Measurements from ENCODE around the gene COQ8B. TPM values are rescaled to one million over a fixed set of nuclear protein-coding genes. Genes with fewer than 3 reads are reported as not detected.

The COQ8B gene
- total RNA-seq, 2 experiments from 2014 or later: 23.2 to 24.0 TPM

GRCh38 chr19:40688309-40688708, 28.4 kb downstream of the COQ8B start:
- Mint-ChIP-seq H3K4me1 (ENCODE audit: low read depth) (peaks cover 2% of the 10 kb centered on the region), H3K27ac (no peak overlapping the region), H3K27me3 (no peaks in the 10 kb centered on the region), H3K4me3 (no peak overlapping the region), H3K36me3 (ENCODE audit: low read depth) (peaks cover 9% of the 10 kb centered on the region), H3K9me3 (no peaks in the 10 kb centered on the region)
- POLR2A ChIA-PET: no interaction called here
- no peak for ATAC-seq
- intact Hi-C loops (cut with micrococcal nuclease): no loop called here
- DNase-seq: no peak
- CTCF ChIA-PET: interaction anchor here (1.0 to 2.1 kb wide), 2 partner anchors 53 to 456 kb away, joined by 3 to 7 read pairs; no protein-coding TSS in a partner anchor
- TF ChIP-seq CTCF (IDR thresholded peaks at IDR 0.05): no peak

- CTCF ChIA-PET: interaction anchor here (1.0 to 2.1 kb wide), 2 partner anchors 53 to 457 kb away, joined by 3 to 7 read pairs; no protein-coding TSS in a partner anchor
- ATAC-seq: no peak
- Mint-ChIP-seq H3K27me3 (no peaks in the 10 kb centered on the region), H3K36me3 (ENCODE audit: low read depth) (peaks cover 11% of the 10 kb centered on the region), H3K9me3 (no peaks in the 10 kb centered on the region), H3K4me1 (ENCODE audit: low read depth) (peaks cover 2% of the 10 kb centered on the region), H3K27ac (no peak overlapping the region), H3K4me3 (no peak overlapping the region)
- DNase-seq: no peak
- intact Hi-C loops (cut with micrococcal nuclease): no loop called here
- POLR2A ChIA-PET: no interaction called here
- TF ChIP-seq CTCF (IDR thresholded peaks at IDR 0.05): no peak
These were observed 29.1 kb downstream of the COQ8B start for GRCh38 chr19:40687525-40688016.

GRCh38 chr19:40686882-40687524, 29.7 kb downstream of the COQ8B start:
- Mint-ChIP-seq H3K27ac (no peak overlapping the region), H3K36me3 (ENCODE audit: low read depth) (peaks cover 11% of the 10 kb centered on the region), H3K9me3 (no peaks in the 10 kb centered on the region), H3K4me1 (ENCODE audit: low read depth) (no peaks in the 10 kb centered on the region), H3K4me3 (no peak overlapping the region), H3K27me3 (no peaks in the 10 kb centered on the region)
- intact Hi-C loops (cut with micrococcal nuclease): no loop called here
- ChIA-PET CTCF (interaction anchor here (2.1 kb wide), 1 partner anchor 52 kb away, joined by 7 read pairs; no protein-coding TSS in a partner anchor), POLR2A (interaction anchor here (0.5 kb wide), 1 partner anchor 54 kb away, joined by 3 read pairs; no protein-coding TSS in a partner anchor)
- DNase-seq (no peak), ATAC-seq (no peak)
- no peak for TF ChIP-seq CTCF (IDR thresholded peaks at IDR 0.05)

- no peaks in the 10 kb centered on the region for H3K4me1 Mint-ChIP-seq (ENCODE audit: low read depth)
- no peak overlapping the region for H3K4me3 Mint-ChIP-seq
- no peak for DNase-seq
- peaks cover 18% of the 10 kb centered on the region for H3K36me3 Mint-ChIP-seq (ENCODE audit: low read depth)
- intact Hi-C loops (cut with micrococcal nuclease): no loop called here
- TF ChIP-seq CTCF (IDR thresholded peaks at IDR 0.05): no peak
- no peak overlapping the region for H3K27ac Mint-ChIP-seq
- ChIA-PET CTCF (no interaction called here), POLR2A (interaction anchor here (1.0 kb wide), 1 partner anchor 32 kb away, joined by 3 read pairs; the partner anchor contains the start of gene ITPKC)
- no peaks in the 10 kb centered on the region for H3K27me3 Mint-ChIP-seq
- ATAC-seq: no peak
- no peaks in the 10 kb centered on the region for H3K9me3 Mint-ChIP-seq
These were observed 31.1 kb downstream of the COQ8B start for GRCh38 chr19:40685563-40685962.

- intact Hi-C loops (cut with micrococcal nuclease): no loop called here
- Mint-ChIP-seq H3K4me3 (no peak overlapping the region), H3K27me3 (no peaks in the 10 kb centered on the region), H3K4me1 (ENCODE audit: low read depth) (no peaks in the 10 kb centered on the region), H3K27ac (no peak overlapping the region), H3K9me3 (no peaks in the 10 kb centered on the region), H3K36me3 (ENCODE audit: low read depth) (peaks cover 21% of the 10 kb centered on the region)
- no peak for TF ChIP-seq CTCF (IDR thresholded peaks at IDR 0.05)
- CTCF ChIA-PET: no interaction called here
- POLR2A ChIA-PET: interaction anchor here (1.0 kb wide), 1 partner anchor 32 kb away, joined by 3 read pairs; the partner anchor contains the start of gene ITPKC
- ATAC-seq (no peak), DNase-seq (no peak)
These were observed 31.6 kb downstream of the COQ8B start for GRCh38 chr19:40685016-40685526.
